Gastrocnemius medialis (tissue), 4 donors: Measurements from ENCODE around the gene ZNF43. TPM values are rescaled to one million over a fixed set of nuclear protein-coding genes. Genes with fewer than 3 reads are reported as not detected.

Source experiments
- ATAC-seq, 2 donors: fragments of 150-250 bp; one replicate each; pipeline ENCODE4 v1.9.1; 2016
- DNase-seq, 2 donors: peaks; one replicate each; pipeline ENCODE4 v3.0.0-alpha.2; 2019
- H3K27ac ChIP-seq, 4 donors: fragments of 200-600 bp; sonication (generic); 1 replicate in 1 of 4; 2 replicates in 3 of 4; pipeline ENCODE4 v1.5.1; 2016 to 2018; ENCODE audit warnings: mild to moderate bottlenecking in 2 of 4, moderate library complexity in 1 of 4
- H3K27me3 ChIP-seq, 3 donors: fragments of 200-600 bp; sonication (generic) in 2 of 3; 1 replicate in 1 of 3; 2 replicates in 2 of 3; pipeline versions ENCODE4 v1.5.1 to v1.6.0; 2016 to 2019; ENCODE audit warnings: mild to moderate bottlenecking in 1 of 3, moderate library complexity in 1 of 3
- H3K36me3 ChIP-seq, 2 donors: fragments of 200-600 bp; sonication (generic) in 1 of 2; one replicate each; pipeline ENCODE4 v1.5.1; 2017 to 2018
- H3K4me1 ChIP-seq, 2 donors: fragments of 200-600 bp; sonication (generic) in 1 of 2; one replicate each; pipeline ENCODE4 v1.5.1; 2016 to 2017; ENCODE audit warnings: mild to moderate bottlenecking in 2 of 2
- H3K4me3 ChIP-seq, 4 donors: fragments of 200-600 bp; sonication (generic) in 3 of 4; 1 replicate in 1 of 4; 2 replicates in 3 of 4; pipeline ENCODE4 v1.5.1; 2016 to 2019; ENCODE audit warnings: mild to moderate bottlenecking in 2 of 4
- H3K9me3 ChIP-seq, 3 donors: fragments of 200-600 bp; sonication (generic) in 2 of 3; 1 replicate in 1 of 3; 2 replicates in 2 of 3; pipeline ENCODE4 v1.5.1; 2016 to 2019
- POLR2A ChIP-seq, 2 donors: fragments of 450-650 bp; IDR thresholded peaks; one replicate each; pipeline ENCODE4 v1.6.1; 2017; ENCODE audit warnings: antibody characterized with exemption in 2 of 2, mild to moderate bottlenecking in 2 of 2, moderate library complexity in 2 of 2
- in situ Hi-C, 4 donors: fragments of 200-750 bp; cut with MboI; loops; one replicate each; pipeline versions ENCODE4 v1.15.0 to v1.8.0; 2017; ENCODE audit warnings: low sequenced_read_pairs in 4 of 4
- intact Hi-C: fragments of 100-400 bp; cut with DNase I; formaldehyde crosslinking; loops from one replicate; pipeline ENCODE4 v1.15.1; 2023; ENCODE audit warnings: low total_unique reads
- total RNA-seq, 4 donors: library from RNA; depleted of rRNA; stranded (reverse); fragments of >200 nt; gene quantifications; one replicate each; pipeline versions ENCODE4 v1.1.0 to v1.2.3, GENCODE V29; 2016
- TF ChIP-seq, protein P1 (sequence below), 5 experiments: fragments of 450-650 bp in 3 of 5; fragments of 200-600 bp in 2 of 5; sonication (generic) in 2 of 5; IDR thresholded peaks in 4 of 5; conservative IDR thresholded peaks in 1 of 5; 1 replicate in 4 of 5; 2 replicates in 1 of 5; pipeline ENCODE4 v1.5.1; 2016 to 2019; ENCODE audit warnings: antibody characterized with exemption in 5 of 5, mild to moderate bottlenecking in 3 of 5, moderate library complexity in 3 of 5

Gene ZNF43
- total RNA-seq, 4 donors from 2014 or later: 1.2 to 5.4 (median 3.0) TPM

DNA sequence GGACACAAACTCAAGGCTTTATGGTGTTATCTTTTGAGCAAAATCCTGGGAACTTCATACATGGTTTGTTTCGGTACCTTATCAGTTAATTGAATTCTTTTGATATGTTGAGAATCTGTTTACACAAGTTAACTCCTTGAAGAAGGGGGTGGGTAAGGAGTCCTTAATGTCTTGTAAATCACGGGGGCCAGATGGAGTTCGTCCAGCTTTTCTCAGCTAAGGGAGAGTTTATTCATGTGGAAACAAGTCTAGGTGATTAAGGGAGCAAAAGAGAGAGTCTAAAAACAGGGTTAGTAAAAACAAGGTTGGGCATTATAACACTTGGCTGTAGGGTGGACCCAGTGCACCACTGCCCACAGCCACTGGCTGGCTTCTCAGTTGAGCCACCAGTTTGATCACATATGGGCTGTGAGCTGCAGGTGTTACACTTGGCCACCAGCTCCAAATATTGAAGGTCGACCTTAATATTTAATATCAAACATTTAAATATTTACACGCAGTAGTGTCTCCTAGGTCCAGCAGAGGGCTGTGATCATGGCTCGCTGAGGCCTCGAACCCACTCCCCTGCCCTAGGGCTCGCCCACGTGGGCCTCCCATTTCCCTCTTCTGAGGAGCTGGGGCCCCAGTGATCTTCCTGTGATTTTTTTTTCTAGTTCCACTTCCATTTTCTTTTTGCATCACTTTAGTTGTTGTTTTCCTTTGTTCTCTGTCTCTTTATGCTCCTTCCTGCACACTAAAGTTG lies 21.0 kb upstream of the ZNF43 start:
- H3K9me3 ChIP-seq: no peaks in the 10 kb centered on the region
- in situ Hi-C loops: no loop called here
- no peaks in the 10 kb centered on the region for H3K4me1 ChIP-seq
- intact Hi-C loops: no loop called here
- ATAC-seq (no peak), DNase-seq (no peak)
- no peak for TF ChIP-seq POLR2A (IDR thresholded peaks at IDR 0.05)
- TF ChIP-seq, protein P1, sequence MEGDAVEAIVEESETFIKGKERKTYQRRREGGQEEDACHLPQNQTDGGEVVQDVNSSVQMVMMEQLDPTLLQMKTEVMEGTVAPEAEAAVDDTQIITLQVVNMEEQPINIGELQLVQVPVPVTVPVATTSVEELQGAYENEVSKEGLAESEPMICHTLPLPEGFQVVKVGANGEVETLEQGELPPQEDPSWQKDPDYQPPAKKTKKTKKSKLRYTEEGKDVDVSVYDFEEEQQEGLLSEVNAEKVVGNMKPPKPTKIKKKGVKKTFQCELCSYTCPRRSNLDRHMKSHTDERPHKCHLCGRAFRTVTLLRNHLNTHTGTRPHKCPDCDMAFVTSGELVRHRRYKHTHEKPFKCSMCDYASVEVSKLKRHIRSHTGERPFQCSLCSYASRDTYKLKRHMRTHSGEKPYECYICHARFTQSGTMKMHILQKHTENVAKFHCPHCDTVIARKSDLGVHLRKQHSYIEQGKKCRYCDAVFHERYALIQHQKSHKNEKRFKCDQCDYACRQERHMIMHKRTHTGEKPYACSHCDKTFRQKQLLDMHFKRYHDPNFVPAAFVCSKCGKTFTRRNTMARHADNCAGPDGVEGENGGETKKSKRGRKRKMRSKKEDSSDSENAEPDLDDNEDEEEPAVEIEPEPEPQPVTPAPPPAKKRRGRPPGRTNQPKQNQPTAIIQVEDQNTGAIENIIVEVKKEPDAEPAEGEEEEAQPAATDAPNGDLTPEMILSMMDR (IDR thresholded peaks at IDR 0.05 in 4 of 5, conservative IDR thresholded peaks at IDR 0.05 in 1 of 5): no peak
- no peak overlapping the region for H3K4me3 ChIP-seq
- no peak overlapping the region for H3K27ac ChIP-seq
- no peaks in the 10 kb centered on the region for H3K27me3 ChIP-seq
- no peaks in the 10 kb centered on the region for H3K36me3 ChIP-seq

DNA sequence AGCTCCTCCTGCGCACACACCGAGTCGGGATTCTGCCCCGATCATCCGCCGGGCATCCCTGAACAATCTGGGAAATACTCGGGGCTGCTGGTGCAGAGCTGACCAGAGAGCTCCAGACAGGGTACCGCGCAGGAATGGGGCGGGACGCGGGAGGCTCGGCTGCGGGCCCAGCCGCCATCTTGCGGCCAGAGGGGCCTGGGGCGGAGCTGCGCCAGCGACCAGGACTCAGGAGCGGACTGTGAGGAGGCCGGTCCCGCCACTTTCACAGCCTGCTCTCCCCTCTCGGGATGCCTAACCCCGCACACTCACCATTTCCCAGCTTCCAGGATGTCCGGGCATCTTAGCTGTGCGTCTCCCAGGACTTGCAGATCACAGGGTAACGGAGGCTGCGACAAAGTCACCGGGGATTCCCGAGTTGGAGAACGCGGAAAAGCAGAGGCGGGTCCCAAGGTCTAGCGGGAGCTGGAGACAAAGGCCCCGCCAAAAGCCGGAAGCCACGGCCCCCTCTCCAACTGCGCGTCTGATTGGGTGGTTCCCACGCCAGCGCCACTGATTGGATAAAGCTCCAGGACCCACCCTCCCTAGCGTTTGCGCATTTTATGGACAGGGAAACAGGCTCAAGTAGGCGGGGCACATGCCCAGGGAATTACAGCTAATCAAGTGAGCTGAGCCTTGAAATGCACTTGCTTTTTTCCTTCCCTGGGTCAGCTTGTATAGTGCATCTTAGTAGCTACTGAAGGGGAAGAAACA lies 15.8 kb upstream of the ZNF43 start:
- H3K9me3 ChIP-seq: no peaks in the 10 kb centered on the region
- intact Hi-C loops (loop anchor here (1.0 kb wide), 1 partner anchor 15 kb away; the partner anchor contains the start of gene ZNF43), in situ Hi-C loops (no loop called here)
- no peaks in the 10 kb centered on the region for H3K27me3 ChIP-seq
- no peaks in the 10 kb centered on the region for H3K36me3 ChIP-seq
- no peak for TF ChIP-seq POLR2A (IDR thresholded peaks at IDR 0.05)
- TF ChIP-seq, protein P1 (IDR thresholded peaks at IDR 0.05 in 4 of 5, conservative IDR thresholded peaks at IDR 0.05 in 1 of 5): no peak
- peak overlapping the region; percentile 40 to 82 (median 64) for H3K27ac ChIP-seq
- peak overlapping the region; percentile 50 to 84 (median 70) for H3K4me3 ChIP-seq
- H3K4me1 ChIP-seq: no peaks in the 10 kb centered on the region
- ATAC-seq (peak; percentile 93 to 98), DNase-seq (peak; percentile 83 to 85)

GRCh38 chr19:21850656-21851255 lies 14.8 kb upstream of the ZNF43 start:
- in situ Hi-C loops: no loop called here
- ATAC-seq (no peak), DNase-seq (no peak)
- TF ChIP-seq POLR2A (IDR thresholded peaks at IDR 0.05): no peak
- TF ChIP-seq, protein P1 (IDR thresholded peaks at IDR 0.05 in 4 of 5, conservative IDR thresholded peaks at IDR 0.05 in 1 of 5): no peak
- intact Hi-C loops: no loop called here
- Histone ChIP-seq H3K27me3 (no peaks in the 10 kb centered on the region), H3K9me3 (no peaks in the 10 kb centered on the region), H3K27ac (peak overlapping the region in 1 of 4 donors; percentile 78), H3K4me1 (no peaks in the 10 kb centered on the region), H3K36me3 (no peaks in the 10 kb centered on the region), H3K4me3 (peak overlapping the region; percentile 50 to 84 (median 70))

GRCh38 chr19:21848706-21849105 lies 12.7 kb upstream of the ZNF43 start:
- Histone ChIP-seq H3K36me3 (peaks cover 0 to under 1% of the 10 kb centered on the region in 2 donors), H3K27ac (no peak overlapping the region)
- in situ Hi-C loops: no loop called here

More at GRCh38 chr19:21848706-21849105, 12.7 kb upstream of the ZNF43 start:
- ATAC-seq (no peak), DNase-seq (no peak)
- H3K4me1 ChIP-seq: no peaks in the 10 kb centered on the region
- H3K4me3 ChIP-seq: no peak overlapping the region
- TF ChIP-seq, protein P1 (IDR thresholded peaks at IDR 0.05 in 4 of 5, conservative IDR thresholded peaks at IDR 0.05 in 1 of 5): no peak
- no peak for TF ChIP-seq POLR2A (IDR thresholded peaks at IDR 0.05)
- H3K27me3 ChIP-seq: no peaks in the 10 kb centered on the region
- no peaks in the 10 kb centered on the region for H3K9me3 ChIP-seq
- intact Hi-C loops: no loop called here
